Measurements from ENCODE around the gene DNHD1. TPM values are rescaled to one million over a fixed set of nuclear protein-coding genes. Genes with fewer than 3 reads are reported as not detected.

Gene DNHD1
- total and polyA plus RNA-seq, 9 of the 15 experiments (the other 6 are each of a cell fraction or from before 2014, with no cell fraction given): 0.82 to 9.7 (median 3.8) TPM

DNA sequence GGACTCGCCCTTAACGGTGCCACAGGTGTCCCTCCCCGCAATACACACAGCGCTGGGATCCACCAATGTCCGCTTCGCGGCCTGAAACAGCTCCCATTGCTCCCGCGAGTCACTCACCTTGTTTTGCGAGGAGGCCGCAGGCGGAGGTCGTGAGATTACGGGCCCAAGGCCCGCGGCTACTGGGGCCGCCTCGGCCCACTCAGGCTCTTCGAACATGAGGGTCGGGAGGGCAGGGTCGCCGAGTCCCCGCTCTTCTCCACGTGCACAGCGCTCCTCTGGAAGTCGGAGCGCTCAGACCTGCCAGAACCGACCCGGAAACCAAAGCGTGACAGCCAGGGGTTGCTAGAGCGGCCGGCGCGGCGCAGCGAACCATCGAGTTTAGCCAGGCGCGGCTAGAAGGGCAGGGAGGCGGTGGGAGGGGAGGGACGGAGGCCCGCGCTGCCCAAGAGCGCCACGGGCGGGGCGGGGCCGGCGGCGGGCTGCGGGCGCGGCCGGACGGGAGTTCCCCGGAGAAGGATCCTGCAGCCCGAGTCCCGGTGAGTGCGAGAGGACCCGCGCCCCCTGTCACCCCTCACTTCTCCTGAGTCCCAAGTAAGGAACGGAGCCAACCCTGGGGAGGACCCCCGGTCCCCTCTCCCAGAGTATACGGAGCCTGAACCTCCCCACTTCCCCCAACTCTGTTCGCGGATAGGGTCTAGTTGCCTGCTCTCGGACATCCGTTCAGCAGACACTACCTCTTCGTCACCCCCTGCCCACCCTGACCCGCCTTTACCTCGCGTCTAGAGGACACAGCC lies 106.4 kb downstream of the DNHD1 start, which contains the start of the genes ILK and RRP8 (continued):
- TF ChIP-seq, protein P1, sequence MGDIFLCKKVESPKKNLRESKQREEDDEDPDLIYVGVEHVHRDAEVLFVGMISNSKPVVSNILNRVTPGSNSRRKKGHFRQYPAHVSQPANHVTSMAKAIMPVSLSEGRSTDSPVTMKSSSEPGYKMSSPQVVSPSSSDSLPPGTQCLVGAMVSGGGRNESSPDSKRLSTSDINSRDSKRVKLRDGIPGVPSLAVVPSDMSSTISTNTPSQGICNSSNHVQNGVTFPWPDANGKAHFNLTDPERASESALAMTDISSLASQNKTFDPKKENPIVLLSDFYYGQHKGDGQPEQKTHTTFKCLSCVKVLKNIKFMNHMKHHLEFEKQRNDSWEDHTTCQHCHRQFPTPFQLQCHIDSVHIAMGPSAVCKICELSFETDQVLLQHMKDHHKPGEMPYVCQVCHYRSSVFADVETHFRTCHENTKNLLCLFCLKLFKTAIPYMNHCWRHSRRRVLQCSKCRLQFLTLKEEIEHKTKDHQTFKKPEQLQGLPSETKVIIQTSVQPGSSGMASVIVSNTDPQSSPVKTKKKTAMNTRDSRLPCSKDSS (IDR thresholded peaks at IDR 0.05; ENCODE audit: low read depth, partially characterized antibody): no peak
- TF ChIP-seq POLR2A (conservative IDR thresholded peaks at IDR 0.05): peak; percentile 84
- TF ChIP-seq SREBF2 (CRISPR knock-in tag; IDR thresholded peaks at IDR 0.05): peak; percentile 96; the same call in 1 of the 2 replicates
- no peak for TF ChIP-seq NFXL1 (CRISPR knock-in tag; IDR thresholded peaks at IDR 0.05)
- TF ChIP-seq SMARCA5 (IDR thresholded peaks at IDR 0.05): no peak
- peak; percentile 71 for TF ChIP-seq NCOR1 (IDR thresholded peaks at IDR 0.05)
- no peak for TF ChIP-seq EWSR1 (IDR thresholded peaks at IDR 0.05; ENCODE audit: borderline replicate concordance, low read depth, partially characterized antibody)
- TF ChIP-seq, protein P2, sequence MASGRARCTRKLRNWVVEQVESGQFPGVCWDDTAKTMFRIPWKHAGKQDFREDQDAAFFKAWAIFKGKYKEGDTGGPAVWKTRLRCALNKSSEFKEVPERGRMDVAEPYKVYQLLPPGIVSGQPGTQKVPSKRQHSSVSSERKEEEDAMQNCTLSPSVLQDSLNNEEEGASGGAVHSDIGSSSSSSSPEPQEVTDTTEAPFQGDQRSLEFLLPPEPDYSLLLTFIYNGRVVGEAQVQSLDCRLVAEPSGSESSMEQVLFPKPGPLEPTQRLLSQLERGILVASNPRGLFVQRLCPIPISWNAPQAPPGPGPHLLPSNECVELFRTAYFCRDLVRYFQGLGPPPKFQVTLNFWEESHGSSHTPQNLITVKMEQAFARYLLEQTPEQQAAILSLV (tag; IDR thresholded peaks at IDR 0.05): no peak
- TF ChIP-seq CSDE1 (IDR thresholded peaks at IDR 0.05): no peak; a peak in 1 of 4 replicates
- TF ChIP-seq, protein P3, sequence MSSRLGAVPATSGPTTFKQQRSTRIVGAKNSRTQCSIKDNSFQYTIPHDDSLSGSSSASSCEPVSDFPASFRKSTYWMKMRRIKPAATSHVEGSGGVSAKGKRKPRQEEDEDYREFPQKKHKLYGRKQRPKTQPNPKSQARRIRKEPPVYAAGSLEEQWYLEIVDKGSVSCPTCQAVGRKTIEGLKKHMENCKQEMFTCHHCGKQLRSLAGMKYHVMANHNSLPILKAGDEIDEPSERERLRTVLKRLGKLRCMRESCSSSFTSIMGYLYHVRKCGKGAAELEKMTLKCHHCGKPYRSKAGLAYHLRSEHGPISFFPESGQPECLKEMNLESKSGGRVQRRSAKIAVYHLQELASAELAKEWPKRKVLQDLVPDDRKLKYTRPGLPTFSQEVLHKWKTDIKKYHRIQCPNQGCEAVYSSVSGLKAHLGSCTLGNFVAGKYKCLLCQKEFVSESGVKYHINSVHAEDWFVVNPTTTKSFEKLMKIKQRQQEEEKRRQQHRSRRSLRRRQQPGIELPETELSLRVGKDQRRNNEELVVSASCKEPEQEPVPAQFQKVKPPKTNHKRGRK (tag; IDR thresholded peaks at IDR 0.05): no peak
- TF ChIP-seq KAT7 (CRISPR knock-in tag; IDR thresholded peaks at IDR 0.05; ENCODE audit: borderline replicate concordance): peak; percentile 94; the same call in 1 of the 2 replicates
- TF ChIP-seq, protein P4, sequence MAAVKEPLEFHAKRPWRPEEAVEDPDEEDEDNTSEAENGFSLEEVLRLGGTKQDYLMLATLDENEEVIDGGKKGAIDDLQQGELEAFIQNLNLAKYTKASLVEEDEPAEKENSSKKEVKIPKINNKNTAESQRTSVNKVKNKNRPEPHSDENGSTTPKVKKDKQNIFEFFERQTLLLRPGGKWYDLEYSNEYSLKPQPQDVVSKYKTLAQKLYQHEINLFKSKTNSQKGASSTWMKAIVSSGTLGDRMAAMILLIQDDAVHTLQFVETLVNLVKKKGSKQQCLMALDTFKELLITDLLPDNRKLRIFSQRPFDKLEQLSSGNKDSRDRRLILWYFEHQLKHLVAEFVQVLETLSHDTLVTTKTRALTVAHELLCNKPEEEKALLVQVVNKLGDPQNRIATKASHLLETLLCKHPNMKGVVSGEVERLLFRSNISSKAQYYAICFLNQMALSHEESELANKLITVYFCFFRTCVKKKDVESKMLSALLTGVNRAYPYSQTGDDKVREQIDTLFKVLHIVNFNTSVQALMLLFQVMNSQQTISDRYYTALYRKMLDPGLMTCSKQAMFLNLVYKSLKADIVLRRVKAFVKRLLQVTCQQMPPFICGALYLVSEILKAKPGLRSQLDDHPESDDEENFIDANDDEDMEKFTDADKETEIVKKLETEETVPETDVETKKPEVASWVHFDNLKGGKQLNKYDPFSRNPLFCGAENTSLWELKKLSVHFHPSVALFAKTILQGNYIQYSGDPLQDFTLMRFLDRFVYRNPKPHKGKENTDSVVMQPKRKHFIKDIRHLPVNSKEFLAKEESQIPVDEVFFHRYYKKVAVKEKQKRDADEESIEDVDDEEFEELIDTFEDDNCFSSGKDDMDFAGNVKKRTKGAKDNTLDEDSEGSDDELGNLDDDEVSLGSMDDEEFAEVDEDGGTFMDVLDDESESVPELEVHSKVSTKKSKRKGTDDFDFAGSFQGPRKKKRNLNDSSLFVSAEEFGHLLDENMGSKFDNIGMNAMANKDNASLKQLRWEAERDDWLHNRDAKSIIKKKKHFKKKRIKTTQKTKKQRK (IDR thresholded peaks at IDR 0.05; ENCODE audit: borderline replicate concordance, low read depth, low read length): no peak
- TF ChIP-seq, protein P5, sequence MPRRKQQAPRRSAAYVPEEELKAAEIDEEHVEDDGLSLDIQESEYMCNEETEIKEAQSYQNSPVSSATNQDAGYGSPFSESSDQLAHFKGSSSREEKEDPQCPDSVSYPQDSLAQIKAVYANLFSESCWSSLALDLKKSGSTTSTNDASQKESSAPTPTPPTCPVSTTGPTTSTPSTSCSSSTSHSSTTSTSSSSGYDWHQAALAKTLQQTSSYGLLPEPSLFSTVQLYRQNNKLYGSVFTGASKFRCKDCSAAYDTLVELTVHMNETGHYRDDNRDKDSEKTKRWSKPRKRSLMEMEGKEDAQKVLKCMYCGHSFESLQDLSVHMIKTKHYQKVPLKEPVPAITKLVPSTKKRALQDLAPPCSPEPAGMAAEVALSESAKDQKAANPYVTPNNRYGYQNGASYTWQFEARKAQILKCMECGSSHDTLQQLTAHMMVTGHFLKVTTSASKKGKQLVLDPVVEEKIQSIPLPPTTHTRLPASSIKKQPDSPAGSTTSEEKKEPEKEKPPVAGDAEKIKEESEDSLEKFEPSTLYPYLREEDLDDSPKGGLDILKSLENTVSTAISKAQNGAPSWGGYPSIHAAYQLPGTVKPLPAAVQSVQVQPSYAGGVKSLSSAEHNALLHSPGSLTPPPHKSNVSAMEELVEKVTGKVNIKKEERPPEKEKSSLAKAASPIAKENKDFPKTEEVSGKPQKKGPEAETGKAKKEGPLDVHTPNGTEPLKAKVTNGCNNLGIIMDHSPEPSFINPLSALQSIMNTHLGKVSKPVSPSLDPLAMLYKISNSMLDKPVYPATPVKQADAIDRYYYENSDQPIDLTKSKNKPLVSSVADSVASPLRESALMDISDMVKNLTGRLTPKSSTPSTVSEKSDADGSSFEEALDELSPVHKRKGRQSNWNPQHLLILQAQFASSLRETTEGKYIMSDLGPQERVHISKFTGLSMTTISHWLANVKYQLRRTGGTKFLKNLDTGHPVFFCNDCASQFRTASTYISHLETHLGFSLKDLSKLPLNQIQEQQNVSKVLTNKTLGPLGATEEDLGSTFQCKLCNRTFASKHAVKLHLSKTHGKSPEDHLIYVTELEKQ (CRISPR knock-in tag; IDR thresholded peaks at IDR 0.05): no peak
- TF ChIP-seq CHD2 (IDR thresholded peaks at IDR 0.05; ENCODE audit: low read depth, low read length): no peak
- TF ChIP-seq TARDBP (IDR thresholded peaks at IDR 0.05): 0 out of 2 replicates have a peak, but pooled peaks have one; percentile 63
- no peak for TF ChIP-seq ETS2 (tag; IDR thresholded peaks at IDR 0.05; ENCODE audit: borderline replicate concordance, poor library complexity, severe bottlenecking)
